WERI-Rb-1 (cell line): Measurements from ENCODE around the gene MGLL.

Experiments
- DNase-seq: peaks from one replicate; pipeline ENCODE4 v3.0.0-alpha.2; 2020
- H3K27ac ChIP-seq: fragments of 250-450 bp; sonication (Bioruptor Pico); 2 replicates; pipeline ENCODE4 v1.5.1; 2020; ENCODE audit warnings: mild to moderate bottlenecking, moderate library complexity
- H3K27me3 ChIP-seq: fragments of 250-450 bp; sonication (Bioruptor Pico); 2 replicates; pipeline ENCODE4 v1.5.1; 2021; ENCODE audit warnings: mild to moderate bottlenecking, low read depth, moderate library complexity; ENCODE audit not compliant: insufficient read depth, severe bottlenecking
- H3K36me3 ChIP-seq: fragments of 250-450 bp; sonication (Bioruptor Pico); 2 replicates; pipeline ENCODE4 v1.5.1; 2020; ENCODE audit warnings: mild to moderate bottlenecking, moderate library complexity
- H3K4me3 ChIP-seq: 2 replicates; pipeline ENCODE4 v1.5.1; 2011; ENCODE audit warnings: low read depth, mild to moderate bottlenecking, control low read depth, low read length
- H3K9me3 ChIP-seq: fragments of 250-450 bp; sonication (Bioruptor Pico); 2 replicates; pipeline ENCODE4 v1.5.1; 2021; ENCODE audit warnings: mild to moderate bottlenecking, moderate library complexity; ENCODE audit not compliant: severe bottlenecking
- TF ChIP-seq, protein P1 (sequence below): IDR thresholded peaks from 2 replicates; pipeline ENCODE4 v1.5.1; 2011; ENCODE audit warnings: low read depth, mild to moderate bottlenecking, control low read depth, inconsistent platforms, low read length

The MGLL gene

GRCh38 chr3:127809211-127809610 lies 13.1 kb downstream of the MGLL start:
- TF ChIP-seq, protein P1, sequence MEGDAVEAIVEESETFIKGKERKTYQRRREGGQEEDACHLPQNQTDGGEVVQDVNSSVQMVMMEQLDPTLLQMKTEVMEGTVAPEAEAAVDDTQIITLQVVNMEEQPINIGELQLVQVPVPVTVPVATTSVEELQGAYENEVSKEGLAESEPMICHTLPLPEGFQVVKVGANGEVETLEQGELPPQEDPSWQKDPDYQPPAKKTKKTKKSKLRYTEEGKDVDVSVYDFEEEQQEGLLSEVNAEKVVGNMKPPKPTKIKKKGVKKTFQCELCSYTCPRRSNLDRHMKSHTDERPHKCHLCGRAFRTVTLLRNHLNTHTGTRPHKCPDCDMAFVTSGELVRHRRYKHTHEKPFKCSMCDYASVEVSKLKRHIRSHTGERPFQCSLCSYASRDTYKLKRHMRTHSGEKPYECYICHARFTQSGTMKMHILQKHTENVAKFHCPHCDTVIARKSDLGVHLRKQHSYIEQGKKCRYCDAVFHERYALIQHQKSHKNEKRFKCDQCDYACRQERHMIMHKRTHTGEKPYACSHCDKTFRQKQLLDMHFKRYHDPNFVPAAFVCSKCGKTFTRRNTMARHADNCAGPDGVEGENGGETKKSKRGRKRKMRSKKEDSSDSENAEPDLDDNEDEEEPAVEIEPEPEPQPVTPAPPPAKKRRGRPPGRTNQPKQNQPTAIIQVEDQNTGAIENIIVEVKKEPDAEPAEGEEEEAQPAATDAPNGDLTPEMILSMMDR: no peak
- no peak overlapping the region for H3K27ac ChIP-seq

DNA sequence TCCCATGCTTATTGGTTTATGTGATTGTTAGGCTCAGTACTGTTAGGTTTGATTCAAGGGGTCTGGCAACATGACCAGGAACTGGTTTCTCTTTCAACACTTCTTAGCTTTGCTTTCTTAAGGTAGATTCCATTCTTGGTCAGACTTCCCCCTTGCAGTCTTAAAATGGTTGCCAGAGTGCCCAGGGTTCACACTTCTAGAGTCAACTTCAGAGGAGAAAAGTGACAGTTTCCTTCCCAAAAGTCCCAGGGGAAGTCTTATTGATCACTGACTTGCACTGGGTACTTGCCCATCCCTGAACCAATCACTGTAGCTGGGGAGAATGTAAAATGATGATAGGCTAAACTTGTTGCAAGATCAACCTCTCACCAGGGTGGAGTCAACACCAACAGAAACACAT lies 14.1 kb downstream of the MGLL start:
- H3K4me3 ChIP-seq: no peak overlapping the region
- no peak overlapping the region for H3K27ac ChIP-seq
- no peaks in the 10 kb centered on the region for H3K9me3 ChIP-seq
- DNase-seq: no peak
- TF ChIP-seq, protein P1: no peak
- no peaks in the 10 kb centered on the region for H3K27me3 ChIP-seq
- H3K36me3 ChIP-seq: no peaks in the 10 kb centered on the region

More at GRCh38 chr3:127809211-127809610, 13.1 kb downstream of the MGLL start:
- Histone ChIP-seq H3K36me3 (no peaks in the 10 kb centered on the region), H3K27me3 (no peaks in the 10 kb centered on the region), H3K9me3 (no peaks in the 10 kb centered on the region), H3K4me3 (no peak overlapping the region)
- no peak for DNase-seq

DNA sequence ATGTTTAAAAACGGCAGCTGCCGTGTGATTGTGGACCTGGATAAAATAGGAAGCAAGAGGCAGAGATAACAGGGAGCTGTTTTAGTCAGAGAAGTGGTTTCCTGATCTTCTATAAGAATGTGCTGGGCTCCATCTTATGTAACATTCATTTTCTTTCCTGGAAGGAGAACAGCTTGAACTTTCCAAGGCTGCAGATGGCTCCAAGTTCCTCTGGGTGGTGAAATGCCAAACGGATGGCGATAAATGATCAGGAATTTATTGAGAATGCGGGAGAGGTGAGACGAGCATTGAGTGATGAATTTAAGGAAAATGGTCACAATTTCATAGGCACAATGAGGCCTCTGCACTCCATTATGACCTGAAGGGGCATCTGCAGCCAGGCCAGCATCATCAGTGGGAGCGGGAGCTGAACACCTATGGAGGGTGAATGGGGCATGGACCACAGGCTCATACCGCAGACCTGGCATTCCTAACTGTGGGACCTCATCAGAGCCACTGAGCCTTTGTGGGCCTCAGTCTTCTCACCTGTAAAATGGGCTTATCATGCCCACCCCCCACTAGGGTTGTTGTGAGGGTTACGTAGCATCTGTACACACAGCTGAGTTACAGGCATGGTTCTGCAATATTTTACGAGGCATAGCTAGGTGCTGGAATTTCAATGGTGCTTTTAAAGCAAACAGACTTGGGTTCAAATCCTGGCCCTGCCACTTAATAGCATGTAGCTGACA lies 17.1 kb downstream of the MGLL start:
- H3K36me3 ChIP-seq: no peaks in the 10 kb centered on the region
- H3K27ac ChIP-seq: no peak overlapping the region
- H3K27me3 ChIP-seq: no peaks in the 10 kb centered on the region
- no peak overlapping the region for H3K4me3 ChIP-seq
- DNase-seq: no peak
- TF ChIP-seq, protein P1: no peak
- no peaks in the 10 kb centered on the region for H3K9me3 ChIP-seq

- DNase-seq: no peak
- H3K27me3 ChIP-seq: no peaks in the 10 kb centered on the region
- TF ChIP-seq, protein P1: no peak
- no peaks in the 10 kb centered on the region for H3K9me3 ChIP-seq
- no peaks in the 10 kb centered on the region for H3K36me3 ChIP-seq
- H3K4me3 ChIP-seq: no peak overlapping the region
- H3K27ac ChIP-seq: no peak overlapping the region
Observed at GRCh38 chr3:127804141-127804540, 18.2 kb downstream of the MGLL start.

- Histone ChIP-seq H3K4me3 (no peak overlapping the region), H3K9me3 (no peaks in the 10 kb centered on the region), H3K36me3 (no peaks in the 10 kb centered on the region), H3K27me3 (no peaks in the 10 kb centered on the region), H3K27ac (no peak overlapping the region)
- DNase-seq: no peak
- TF ChIP-seq, protein P1: no peak
Observed at GRCh38 chr3:127803619-127804018, 18.7 kb downstream of the MGLL start.

DNA sequence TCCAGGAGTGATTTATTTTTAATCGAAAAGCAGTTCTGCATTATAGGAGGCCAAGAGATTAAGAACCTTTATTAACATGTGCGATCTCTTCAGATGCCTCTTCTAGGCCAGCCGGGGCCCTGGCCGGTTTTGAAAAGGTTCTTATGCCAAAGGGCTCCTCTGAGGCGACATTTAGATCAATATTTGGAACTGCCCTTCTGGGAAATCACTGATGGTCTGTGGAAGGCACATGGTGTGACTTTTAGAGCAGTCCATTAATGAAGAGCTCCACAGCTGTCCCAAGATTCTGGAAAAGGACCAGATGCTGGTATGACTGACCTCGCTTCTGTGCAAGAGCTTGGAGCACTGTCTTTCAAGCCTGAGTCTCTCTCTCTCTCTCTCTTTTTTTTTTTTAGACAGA lies 19.7 kb downstream of the MGLL start:
- TF ChIP-seq, protein P1: no peak
- H3K4me3 ChIP-seq: no peak overlapping the region

More for the DNA sequence above, 19.7 kb downstream of the MGLL start:
- H3K9me3 ChIP-seq: no peaks in the 10 kb centered on the region
- DNase-seq: no peak
- H3K27me3 ChIP-seq: no peaks in the 10 kb centered on the region
- H3K27ac ChIP-seq: no peak overlapping the region
- H3K36me3 ChIP-seq: no peaks in the 10 kb centered on the region
